ENCODE data around the gene CKAP2. TPM values are rescaled to one million over a fixed set of nuclear protein-coding genes. Genes with fewer than 3 reads are reported as not detected.

CKAP2 gene
- total RNA-seq, 1 donor from 2014 or later = 53.6 TPM

GRCh38 chr13:52414051-52414450 is 41.2 kb upstream of the CKAP2 start:
- DNase-seq (ENCODE audit: low read depth) = no peak
- no peak for TF ChIP-seq CTCF (conservative IDR thresholded peaks at IDR 0.05; ENCODE audit: low read depth, low read length)
- H3K4me3 ChIP-seq (ENCODE audit: low read depth, low read length) = no peak overlapping the region

- no peak for DNase-seq (ENCODE audit: low read depth)
- H3K4me3 ChIP-seq (ENCODE audit: low read depth, low read length) = no peak overlapping the region
- no peak for TF ChIP-seq CTCF (conservative IDR thresholded peaks at IDR 0.05; ENCODE audit: low read depth, low read length)
Observed at GRCh38 chr13:52414963-52415362, 40.3 kb upstream of the CKAP2 start.

- no peak for TF ChIP-seq CTCF (conservative IDR thresholded peaks at IDR 0.05; ENCODE audit: low read depth, low read length)
- DNase-seq (ENCODE audit: low read depth) = no peak
- H3K4me3 ChIP-seq (ENCODE audit: low read depth, low read length) = no peak overlapping the region
Observed at GRCh38 chr13:52419080-52419479, 36.2 kb upstream of the CKAP2 start.

- no peak for TF ChIP-seq CTCF (conservative IDR thresholded peaks at IDR 0.05; ENCODE audit: low read depth, low read length)
- DNase-seq (ENCODE audit: low read depth) = no peak
- H3K4me3 ChIP-seq (ENCODE audit: low read depth, low read length) = no peak overlapping the region
Observed at GRCh38 chr13:52421216-52421615, 34.1 kb upstream of the CKAP2 start.

GRCh38 chr13:52428295-52428694 is 27.0 kb upstream of the CKAP2 start:
- TF ChIP-seq CTCF (conservative IDR thresholded peaks at IDR 0.05; ENCODE audit: low read depth, low read length) = no peak
- no peak overlapping the region for H3K4me3 ChIP-seq (ENCODE audit: low read depth, low read length)
- no peak for DNase-seq (ENCODE audit: low read depth)

GRCh38 chr13:52432456-52432855 is 22.8 kb upstream of the CKAP2 start:
- DNase-seq (ENCODE audit: low read depth) = no peak
- TF ChIP-seq CTCF (conservative IDR thresholded peaks at IDR 0.05; ENCODE audit: low read depth, low read length) = no peak
- H3K4me3 ChIP-seq (ENCODE audit: low read depth, low read length) = no peak overlapping the region

- H3K4me3 ChIP-seq (ENCODE audit: low read depth, low read length) = no peak overlapping the region
- no peak for TF ChIP-seq CTCF (conservative IDR thresholded peaks at IDR 0.05; ENCODE audit: low read depth, low read length)
- no peak for DNase-seq (ENCODE audit: low read depth)
Observed at GRCh38 chr13:52446265-52446664, 9.0 kb upstream of the CKAP2 start.

All from epithelial cell of proximal tubule (primary cell).